ENCODE results near the gene ARHGAP26.

The ARHGAP26 gene

GRCh38 chr5:142797420-142797819 is 27.2 kb downstream of the ARHGAP26 start:
- H3K27ac ChIP-seq: no peak overlapping the region
- TF ChIP-seq, protein P1, sequence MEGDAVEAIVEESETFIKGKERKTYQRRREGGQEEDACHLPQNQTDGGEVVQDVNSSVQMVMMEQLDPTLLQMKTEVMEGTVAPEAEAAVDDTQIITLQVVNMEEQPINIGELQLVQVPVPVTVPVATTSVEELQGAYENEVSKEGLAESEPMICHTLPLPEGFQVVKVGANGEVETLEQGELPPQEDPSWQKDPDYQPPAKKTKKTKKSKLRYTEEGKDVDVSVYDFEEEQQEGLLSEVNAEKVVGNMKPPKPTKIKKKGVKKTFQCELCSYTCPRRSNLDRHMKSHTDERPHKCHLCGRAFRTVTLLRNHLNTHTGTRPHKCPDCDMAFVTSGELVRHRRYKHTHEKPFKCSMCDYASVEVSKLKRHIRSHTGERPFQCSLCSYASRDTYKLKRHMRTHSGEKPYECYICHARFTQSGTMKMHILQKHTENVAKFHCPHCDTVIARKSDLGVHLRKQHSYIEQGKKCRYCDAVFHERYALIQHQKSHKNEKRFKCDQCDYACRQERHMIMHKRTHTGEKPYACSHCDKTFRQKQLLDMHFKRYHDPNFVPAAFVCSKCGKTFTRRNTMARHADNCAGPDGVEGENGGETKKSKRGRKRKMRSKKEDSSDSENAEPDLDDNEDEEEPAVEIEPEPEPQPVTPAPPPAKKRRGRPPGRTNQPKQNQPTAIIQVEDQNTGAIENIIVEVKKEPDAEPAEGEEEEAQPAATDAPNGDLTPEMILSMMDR (conservative IDR thresholded peaks at IDR 0.05; ENCODE audit: low read depth): no peak
- POLR2A ChIA-PET (ENCODE audit: low non-redundant PET): no interaction called here
- CTCF ChIA-PET: interaction anchor here (0.9 kb wide), 1 partner anchor 26 kb away, joined by 3 read pairs; no protein-coding TSS in a partner anchor
- no peak for DNase-seq (ENCODE audit: low spot score)

DNA sequence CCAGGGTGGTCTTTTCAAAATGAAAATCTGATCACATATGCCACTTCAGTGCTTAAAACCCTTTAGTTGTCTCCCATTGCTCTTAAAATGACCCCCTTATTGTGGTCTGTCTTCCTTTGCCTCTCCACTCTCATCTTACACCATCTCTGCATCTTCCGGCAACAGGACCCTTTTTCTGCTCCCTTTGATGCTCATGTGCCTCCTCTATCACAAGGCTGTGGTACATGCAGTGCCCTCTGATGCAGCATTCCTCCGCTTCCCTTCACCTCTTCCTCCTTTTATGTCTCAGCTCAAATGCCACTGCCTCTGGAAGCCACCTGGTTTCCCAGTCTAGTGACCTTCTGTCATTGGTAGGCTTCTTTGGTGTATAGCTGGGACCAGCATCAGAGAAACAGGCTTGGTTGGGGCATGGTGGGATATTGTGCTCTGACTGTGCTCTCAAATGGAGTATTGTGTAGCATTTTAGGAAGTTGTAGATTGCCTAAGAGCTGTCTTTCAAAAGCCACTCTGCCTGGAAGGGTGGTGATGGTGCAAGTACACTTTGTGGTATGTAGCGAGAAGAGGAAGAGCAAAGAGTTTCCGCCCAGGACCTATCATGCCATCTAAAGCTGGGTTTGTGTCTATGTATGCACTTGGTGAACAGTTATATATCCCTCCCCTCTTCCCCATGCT is 28.1 kb downstream of the ARHGAP26 start:
- no peak for DNase-seq (ENCODE audit: low spot score)
- TF ChIP-seq, protein P1 (conservative IDR thresholded peaks at IDR 0.05; ENCODE audit: low read depth): no peak
- no peak overlapping the region for H3K27ac ChIP-seq
- ChIA-PET CTCF (interaction anchor here (0.6 to 0.7 kb wide), 3 partner anchors 41 to 597 kb away, joined by 3 read pairs; no protein-coding TSS in a partner anchor), POLR2A (ENCODE audit: low non-redundant PET) (no interaction called here)

- TF ChIP-seq, protein P1 (conservative IDR thresholded peaks at IDR 0.05; ENCODE audit: low read depth): no peak
- POLR2A ChIA-PET (ENCODE audit: low non-redundant PET): no interaction called here
- CTCF ChIA-PET: interaction anchor here (0.6 to 1.5 kb wide), 2 partner anchors 8 to 88 kb away, joined by 3 to 5 read pairs; no protein-coding TSS in a partner anchor
- H3K27ac ChIP-seq: no peak overlapping the region
- DNase-seq (ENCODE audit: low spot score): no peak
These were observed 30.8 kb downstream of the ARHGAP26 start for GRCh38 chr5:142800776-142801494.

DNA sequence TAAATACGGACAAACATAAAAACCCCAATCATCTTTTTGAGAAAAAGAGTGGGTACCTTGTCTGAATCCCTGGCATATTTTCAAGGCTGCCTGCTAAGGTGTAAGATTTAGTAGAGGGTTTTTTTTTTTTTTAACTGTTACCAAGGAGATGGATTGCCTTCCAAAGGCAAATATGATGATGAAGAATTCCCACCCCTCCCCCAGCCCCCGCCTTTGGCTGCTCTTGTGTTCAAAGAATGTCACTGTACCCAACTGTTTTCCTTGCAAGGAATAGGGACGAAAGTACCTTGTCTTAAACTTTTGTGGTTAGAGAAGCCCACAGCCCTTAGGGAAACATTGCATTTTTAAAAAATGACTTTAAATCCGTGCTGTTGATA is 31.3 kb downstream of the ARHGAP26 start:
- POLR2A ChIA-PET (ENCODE audit: low non-redundant PET): no interaction called here
- TF ChIP-seq, protein P1 (conservative IDR thresholded peaks at IDR 0.05; ENCODE audit: low read depth): no peak
- DNase-seq (ENCODE audit: low spot score): no peak
- CTCF ChIA-PET: interaction anchor here (0.6 kb wide), 1 partner anchor 103 kb away, joined by 3 read pairs; no protein-coding TSS in a partner anchor
- no peak overlapping the region for H3K27ac ChIP-seq

- DNase-seq (ENCODE audit: low spot score): no peak
- ChIA-PET POLR2A (ENCODE audit: low non-redundant PET) (no interaction called here), CTCF (no interaction called here)
- H3K27ac ChIP-seq: no peak overlapping the region
- TF ChIP-seq, protein P1 (conservative IDR thresholded peaks at IDR 0.05; ENCODE audit: low read depth): no peak
These were observed 33.4 kb downstream of the ARHGAP26 start for GRCh38 chr5:142803428-142804125.

- no peak overlapping the region for H3K27ac ChIP-seq
- CTCF ChIA-PET: interaction anchor here (1.2 kb wide), 1 partner anchor 16 kb away, joined by 6 read pairs; no protein-coding TSS in a partner anchor
These were observed 35.2 kb downstream of the ARHGAP26 start for GRCh38 chr5:142805339-142805738.

More at GRCh38 chr5:142805339-142805738, 35.2 kb downstream of the ARHGAP26 start:
- no peak for DNase-seq (ENCODE audit: low spot score)
- POLR2A ChIA-PET (ENCODE audit: low non-redundant PET): no interaction called here
- TF ChIP-seq, protein P1 (conservative IDR thresholded peaks at IDR 0.05; ENCODE audit: low read depth): no peak
